Keratinocyte (primary cell): ENCODE results near the gene CKAP2. TPM values are rescaled to one million over a fixed set of nuclear protein-coding genes. Genes with fewer than 3 reads are reported as not detected.

Experiments used
- DNase-seq: peaks from one replicate; pipeline ENCODE4 v3.0.0-alpha.2; 2011; ENCODE audit warnings: low read depth, missing footprints, low spot score
- FAIRE-seq: peaks from 2 replicates; lab custom pipeline; 2011; peaks lifted over from hg19 to GRCh38; lab: Jason Lieb, UNC
- H2AFZ ChIP-seq: 2 replicates; pipeline ENCODE4 v1.6.0; 2012; ENCODE audit warnings: low read length, control low read depth, inconsistent platforms; ENCODE audit not compliant: control insufficient read depth
- H3K27ac ChIP-seq: 2 replicates; pipeline ENCODE4 v1.5.1; 2011; ENCODE audit warnings: low read length; ENCODE audit not compliant: control insufficient read depth, insufficient read depth
- H3K27me3 ChIP-seq: 3 replicates; pipeline ENCODE4 v1.6.0; 2011; ENCODE audit warnings: low read length; ENCODE audit not compliant: control insufficient read depth, insufficient read depth; ENCODE audit errors: extremely low read depth
- H3K36me3 ChIP-seq, 2 experiments: 2 replicates in 1 of 2; 3 replicates in 1 of 2; pipeline ENCODE4 v1.5.1; 2011; ENCODE audit warnings: low read length in 2 of 2, mild to moderate bottlenecking in 1 of 2; ENCODE audit not compliant: control insufficient read depth in 2 of 2, insufficient read depth in 2 of 2; ENCODE audit errors: extremely low read depth in 1 of 2
- H3K4me1 ChIP-seq: 3 replicates; pipeline ENCODE4 v1.5.1; 2011; ENCODE audit warnings: low read length; ENCODE audit not compliant: control insufficient read depth, insufficient read depth; ENCODE audit errors: extremely low read depth
- H3K4me2 ChIP-seq: 3 replicates; pipeline ENCODE4 v1.6.0; 2011; ENCODE audit warnings: low read depth, low read length; ENCODE audit not compliant: control insufficient read depth, insufficient read depth; ENCODE audit errors: extremely low read depth
- H3K4me3 ChIP-seq, 3 experiments: fragments of 200-600 bp in 1 of 3; sonication (generic) in 1 of 3; 2 replicates in 2 of 3; 3 replicates in 1 of 3; pipeline ENCODE4 v1.5.1; 2011 to 2016; ENCODE audit warnings: low read length in 3 of 3, mild to moderate bottlenecking in 3 of 3, control low read depth in 2 of 3, inconsistent platforms in 1 of 3, low read depth in 1 of 3, mixed read lengths in 1 of 3, mixed run types in 1 of 3, moderate library complexity in 1 of 3; ENCODE audit not compliant: control insufficient read depth in 2 of 3, insufficient read depth in 2 of 3; ENCODE audit errors: extremely low read depth in 1 of 3
- H3K79me2 ChIP-seq: 2 replicates; pipeline ENCODE4 v1.6.0; 2012; ENCODE audit warnings: low read length; ENCODE audit not compliant: control insufficient read depth, insufficient read depth
- H3K9ac ChIP-seq: 3 replicates; pipeline ENCODE4 v1.6.0; 2011; ENCODE audit warnings: low read length; ENCODE audit not compliant: control insufficient read depth, insufficient read depth; ENCODE audit errors: extremely low read depth
- H3K9me1 ChIP-seq: 3 replicates; pipeline ENCODE4 v1.6.0; 2011; ENCODE audit warnings: low read length; ENCODE audit not compliant: control insufficient read depth, insufficient read depth; ENCODE audit errors: extremely low read depth
- H3K9me3 ChIP-seq: 2 replicates; pipeline ENCODE4 v1.5.1; 2012; ENCODE audit warnings: low read depth, low read length; ENCODE audit not compliant: control insufficient read depth
- H4K20me1 ChIP-seq: 3 replicates; pipeline ENCODE4 v1.6.0; 2011; ENCODE audit warnings: low read length; ENCODE audit not compliant: control insufficient read depth, insufficient read depth; ENCODE audit errors: extremely low read depth
- CTCF ChIP-seq, 3 experiments: IDR thresholded peaks in 1 of 3; conservative IDR thresholded peaks in 1 of 3; optimal IDR thresholded peaks in 1 of 3; 2 replicates in 2 of 3; 3 replicates in 1 of 3; pipeline versions ENCODE3 to v1.5.1; 2011; ENCODE audit warnings: low read length in 3 of 3, mild to moderate bottlenecking in 3 of 3, moderate library complexity in 2 of 3, control low read depth in 1 of 3, inconsistent platforms in 1 of 3; ENCODE audit not compliant: insufficient read depth in 2 of 3; ENCODE audit errors: extremely low read depth in 1 of 3
- EZH2 ChIP-seq: IDR thresholded peaks from one replicate; pipeline ENCODE4 v1.6.1; 2012; ENCODE audit warnings: inconsistent platforms, mild to moderate bottlenecking, low read length, moderate library complexity
- dilution Hi-C: fragments of 300-500 bp; cut with MboI; formaldehyde crosslinking; loops from one replicate; pipeline ENCODE4 v1.7.0; 2020; ENCODE audit warnings: low sequenced_read_pairs; ENCODE audit not compliant: extremely low pct_ligation_motif_present
- polyA plus RNA-seq, 5 experiments: library from polyadenylated mRNA; depleted of rRNA in 3 of 5; stranded (reverse) in 3 of 5; stranded (forward) in 1 of 5; unstranded in 1 of 5; fragments of >200 nt; gene quantifications; 1 replicate in 1 of 5; 2 replicates in 3 of 5; 3 replicates in 1 of 5; pipeline versions ENCODE4 v1.2.1 to v1.2.3, GENCODE V29; 2011 to 2012; ENCODE audit warnings: missing spikeins in 2 of 5, low read depth in 1 of 5, low replicate concordance in 1 of 5

The CKAP2 gene
- polyA plus RNA-seq, 1 donor (not counting 4 experiments of a cell fraction or from before 2014, with no cell fraction given): 29.7 TPM

GRCh38 chr13:52419080-52419479 lies 36.2 kb upstream of the CKAP2 start:
- H3K9me1 ChIP-seq: no peaks in the 10 kb centered on the region
- no peaks in the 10 kb centered on the region for H3K79me2 ChIP-seq
- no peaks in the 10 kb centered on the region for H4K20me1 ChIP-seq
- no peak overlapping the region for H3K9ac ChIP-seq
- no peak for FAIRE-seq
- no peaks in the 10 kb centered on the region for H3K27me3 ChIP-seq
- no peak overlapping the region for H3K4me2 ChIP-seq
- H3K9me3 ChIP-seq: no peaks in the 10 kb centered on the region
- H2AFZ ChIP-seq: no peak overlapping the region
- TF ChIP-seq EZH2 (no peak), CTCF (optimal IDR thresholded peaks at IDR 0.05 in 1 of 3, IDR thresholded peaks at IDR 0.05 in 1 of 3, conservative IDR thresholded peaks at IDR 0.05 in 1 of 3; ENCODE audit: extremely low read depth in 1 of 3, insufficient read depth in 2 of 3, low read length in 3 of 3) (no peak)
- no peak overlapping the region for H3K27ac ChIP-seq
- dilution Hi-C loops: no loop called here
- no peak for DNase-seq
- H3K36me3 ChIP-seq: peaks cover 9 to 20% of the 10 kb centered on the region in 2 experiments
- H3K4me3 ChIP-seq: no peak overlapping the region
- H3K4me1 ChIP-seq: peaks cover 23% of the 10 kb centered on the region

GRCh38 chr13:52421216-52421615 lies 34.1 kb upstream of the CKAP2 start:
- TF ChIP-seq CTCF (optimal IDR thresholded peaks at IDR 0.05 in 1 of 3, IDR thresholded peaks at IDR 0.05 in 1 of 3, conservative IDR thresholded peaks at IDR 0.05 in 1 of 3; ENCODE audit: extremely low read depth in 1 of 3, insufficient read depth in 2 of 3, low read length in 3 of 3) (no peak), EZH2 (no peak)
- H3K4me2 ChIP-seq: no peak overlapping the region
- H4K20me1 ChIP-seq: no peaks in the 10 kb centered on the region
- no peak for FAIRE-seq
- H3K9me1 ChIP-seq: no peaks in the 10 kb centered on the region
- no peak overlapping the region for H3K4me3 ChIP-seq
- H3K9ac ChIP-seq: no peak overlapping the region
- no peak overlapping the region for H3K27ac ChIP-seq
- H3K4me1 ChIP-seq: peaks cover 4% of the 10 kb centered on the region
- no peak for DNase-seq
- no peaks in the 10 kb centered on the region for H3K27me3 ChIP-seq
- dilution Hi-C loops: no loop called here
- peaks cover 11 to 24% of the 10 kb centered on the region in 2 experiments for H3K36me3 ChIP-seq
- H2AFZ ChIP-seq: no peak overlapping the region
- H3K9me3 ChIP-seq: no peaks in the 10 kb centered on the region
- no peaks in the 10 kb centered on the region for H3K79me2 ChIP-seq
